Measurements from ENCODE around the gene ARHGAP42. TPM values are rescaled to one million over a fixed set of nuclear protein-coding genes. Genes with fewer than 3 reads are reported as not detected.
A peak's percentile ranks its signal among the peaks of the same experiment; 100 is the strongest.

The ARHGAP42 gene
- total RNA-seq, 1 donor from 2014 or later, result 21.6 TPM

GRCh38 chr11:100689141-100689540 lies 2.1 kb downstream of the ARHGAP42 start:
- no peak for DNase-seq (ENCODE audit: low read depth, low spot score)
- peaks cover 46% of the 10 kb centered on the region for H3K4me1 Mint-ChIP-seq
- peak overlapping the region; percentile 98 for H3K4me3 Mint-ChIP-seq
- no peaks in the 10 kb centered on the region for H3K9me3 Mint-ChIP-seq
- H3K36me3 Mint-ChIP-seq (ENCODE audit: low read depth), result no peaks in the 10 kb centered on the region
- H3K27ac Mint-ChIP-seq (ENCODE audit: unreplicated experiment), result no peak overlapping the region
- no peak for TF ChIP-seq CTCF (conservative IDR thresholded peaks at IDR 0.05)
- no peaks in the 10 kb centered on the region for H3K27me3 Mint-ChIP-seq (ENCODE audit: low read depth)

- no peak overlapping the region for H3K27ac Mint-ChIP-seq (ENCODE audit: unreplicated experiment)
- H3K9me3 Mint-ChIP-seq, result no peaks in the 10 kb centered on the region
- H3K4me1 Mint-ChIP-seq, result peaks cover 26% of the 10 kb centered on the region
- no peaks in the 10 kb centered on the region for H3K27me3 Mint-ChIP-seq (ENCODE audit: low read depth)
- no peak overlapping the region for H3K4me3 Mint-ChIP-seq
- peaks cover 7% of the 10 kb centered on the region for H3K36me3 Mint-ChIP-seq (ENCODE audit: low read depth)
- no peak for DNase-seq (ENCODE audit: low read depth, low spot score)
- TF ChIP-seq CTCF (conservative IDR thresholded peaks at IDR 0.05), result no peak
Observed at GRCh38 chr11:100691896-100692653, 5.0 kb downstream of the ARHGAP42 start.

GRCh38 chr11:100695911-100696310 lies 8.8 kb downstream of the ARHGAP42 start:
- peaks cover 9% of the 10 kb centered on the region for H3K9me3 Mint-ChIP-seq
- H3K4me1 Mint-ChIP-seq, result no peaks in the 10 kb centered on the region
- no peak overlapping the region for H3K27ac Mint-ChIP-seq (ENCODE audit: unreplicated experiment)
- TF ChIP-seq CTCF (conservative IDR thresholded peaks at IDR 0.05), result no peak
- H3K36me3 Mint-ChIP-seq (ENCODE audit: low read depth), result peaks cover 26% of the 10 kb centered on the region
- DNase-seq (ENCODE audit: low read depth, low spot score), result no peak
- H3K4me3 Mint-ChIP-seq, result no peak overlapping the region
- no peaks in the 10 kb centered on the region for H3K27me3 Mint-ChIP-seq (ENCODE audit: low read depth)

- no peak for TF ChIP-seq CTCF (conservative IDR thresholded peaks at IDR 0.05)
- H3K9me3 Mint-ChIP-seq, result peaks cover 9% of the 10 kb centered on the region
- H3K4me3 Mint-ChIP-seq, result no peak overlapping the region
- no peak overlapping the region for H3K27ac Mint-ChIP-seq (ENCODE audit: unreplicated experiment)
- H3K4me1 Mint-ChIP-seq, result peaks cover 25% of the 10 kb centered on the region
- H3K36me3 Mint-ChIP-seq (ENCODE audit: low read depth), result peaks cover 19% of the 10 kb centered on the region
- no peaks in the 10 kb centered on the region for H3K27me3 Mint-ChIP-seq (ENCODE audit: low read depth)
- DNase-seq (ENCODE audit: low read depth, low spot score), result no peak
Observed at GRCh38 chr11:100703139-100703538, 16.1 kb downstream of the ARHGAP42 start.

GRCh38 chr11:100703801-100704575 lies 16.9 kb downstream of the ARHGAP42 start:
- Mint-ChIP-seq H3K27ac (ENCODE audit: unreplicated experiment) (peak overlapping the region; percentile 27), H3K4me3 (no peak overlapping the region)

More at GRCh38 chr11:100703801-100704575, 16.9 kb downstream of the ARHGAP42 start:
- DNase-seq (ENCODE audit: low read depth, low spot score), result no peak
- peaks cover 17% of the 10 kb centered on the region for H3K36me3 Mint-ChIP-seq (ENCODE audit: low read depth)
- H3K4me1 Mint-ChIP-seq, result peaks cover 25% of the 10 kb centered on the region
- peaks cover 8% of the 10 kb centered on the region for H3K9me3 Mint-ChIP-seq
- no peaks in the 10 kb centered on the region for H3K27me3 Mint-ChIP-seq (ENCODE audit: low read depth)
- no peak for TF ChIP-seq CTCF (conservative IDR thresholded peaks at IDR 0.05)
